ENCODE results near the gene SLC12A3. TPM values are rescaled to one million over a fixed set of nuclear protein-coding genes. Genes with fewer than 3 reads are reported as not detected.
"Not testable (repeated sequence)": the region's sequence is repeated elsewhere in the genome, so short reads cannot be mapped to it uniquely, and the experiment has no call there.

SLC12A3 gene
- total RNA-seq, 2 donors from 2014 or later, result not detected

- H3K9me3 ChIP-seq (ENCODE audit: control insufficient read depth, low read length, poor library complexity, severe bottlenecking), result no peaks in the 10 kb centered on the region
- DNase-seq (peak in 1 of 3 donors; percentile 18), ATAC-seq (peak; percentile 63)
- H3K27me3 Mint-ChIP-seq, result no peaks in the 10 kb centered on the region
- peak overlapping the region; percentile 57 for H3K27ac Mint-ChIP-seq
- no peak overlapping the region for H3K4me3 Mint-ChIP-seq
- peaks cover 19% of the 10 kb centered on the region for H3K4me1 Mint-ChIP-seq
- H3K36me3 Mint-ChIP-seq (ENCODE audit: low read depth), result no peaks in the 10 kb centered on the region
Observed at GRCh38 chr16:56866955-56867830, 2.2 kb downstream of the SLC12A3 start.

- Mint-ChIP-seq H3K27ac (no peak overlapping the region), H3K4me1 (peaks cover 12% of the 10 kb centered on the region), H3K27me3 (no peaks in the 10 kb centered on the region), H3K36me3 (ENCODE audit: low read depth) (no peaks in the 10 kb centered on the region), H3K4me3 (no peak overlapping the region)
- no peak for ATAC-seq
- DNase-seq, result no peak
- H3K9me3 ChIP-seq (ENCODE audit: control insufficient read depth, low read length, poor library complexity, severe bottlenecking), result no peaks in the 10 kb centered on the region
Observed at GRCh38 chr16:56868175-56868574, 3.2 kb downstream of the SLC12A3 start.

GRCh38 chr16:56868766-56869165 lies 3.8 kb downstream of the SLC12A3 start:
- not testable (repeated sequence) for H3K4me3 Mint-ChIP-seq; H3K36me3 Mint-ChIP-seq (ENCODE audit: low read depth); H3K27ac Mint-ChIP-seq; H3K27me3 Mint-ChIP-seq; ATAC-seq; H3K4me1 Mint-ChIP-seq; H3K9me3 ChIP-seq (ENCODE audit: control insufficient read depth, low read length, poor library complexity, severe bottlenecking); DNase-seq

- Mint-ChIP-seq H3K36me3 (ENCODE audit: low read depth) (no peaks in the 10 kb centered on the region), H3K4me3 (no peak overlapping the region), H3K27me3 (no peaks in the 10 kb centered on the region), H3K27ac (no peak overlapping the region), H3K4me1 (peaks cover 6% of the 10 kb centered on the region)
- no peak for DNase-seq
- H3K9me3 ChIP-seq (ENCODE audit: control insufficient read depth, low read length, poor library complexity, severe bottlenecking), result no peaks in the 10 kb centered on the region
- ATAC-seq, result no peak
Observed at GRCh38 chr16:56869513-56870275, 4.7 kb downstream of the SLC12A3 start.

GRCh38 chr16:56870276-56870888 lies 5.4 kb downstream of the SLC12A3 start:
- no peaks in the 10 kb centered on the region for H3K9me3 ChIP-seq (ENCODE audit: control insufficient read depth, low read length, poor library complexity, severe bottlenecking)
- H3K4me3 Mint-ChIP-seq, result no peak overlapping the region
- ATAC-seq (no peak), DNase-seq (no peak)
- H3K4me1 Mint-ChIP-seq, result peaks cover 6% of the 10 kb centered on the region
- no peak overlapping the region for H3K27ac Mint-ChIP-seq
- H3K27me3 Mint-ChIP-seq, result no peaks in the 10 kb centered on the region
- H3K36me3 Mint-ChIP-seq (ENCODE audit: low read depth), result no peaks in the 10 kb centered on the region

GRCh38 chr16:56871172-56871593 lies 6.2 kb downstream of the SLC12A3 start:
- H3K27ac Mint-ChIP-seq, result peak overlapping the region; percentile 21
- H3K9me3 ChIP-seq (ENCODE audit: control insufficient read depth, low read length, poor library complexity, severe bottlenecking), result no peaks in the 10 kb centered on the region
- no peak for ATAC-seq
- no peak for DNase-seq
- no peaks in the 10 kb centered on the region for H3K27me3 Mint-ChIP-seq
- H3K4me3 Mint-ChIP-seq, result no peak overlapping the region
- peaks cover 6% of the 10 kb centered on the region for H3K4me1 Mint-ChIP-seq
- no peaks in the 10 kb centered on the region for H3K36me3 Mint-ChIP-seq (ENCODE audit: low read depth)

GRCh38 chr16:56872863-56873391 lies 7.9 kb downstream of the SLC12A3 start:
- H3K36me3 Mint-ChIP-seq (ENCODE audit: low read depth), result no peaks in the 10 kb centered on the region
- no peak for ATAC-seq
- no peak overlapping the region for H3K4me3 Mint-ChIP-seq
- peaks cover 2% of the 10 kb centered on the region for H3K4me1 Mint-ChIP-seq
- H3K27ac Mint-ChIP-seq, result no peak overlapping the region
- no peaks in the 10 kb centered on the region for H3K9me3 ChIP-seq (ENCODE audit: control insufficient read depth, low read length, poor library complexity, severe bottlenecking)
- H3K27me3 Mint-ChIP-seq, result no peaks in the 10 kb centered on the region
- DNase-seq, result no peak

- no peak for ATAC-seq
- no peak overlapping the region for H3K27ac Mint-ChIP-seq
- H3K27me3 Mint-ChIP-seq, result no peaks in the 10 kb centered on the region
- no peaks in the 10 kb centered on the region for H3K9me3 ChIP-seq (ENCODE audit: control insufficient read depth, low read length, poor library complexity, severe bottlenecking)
- DNase-seq, result no peak
- no peak overlapping the region for H3K4me3 Mint-ChIP-seq
- H3K36me3 Mint-ChIP-seq (ENCODE audit: low read depth), result no peaks in the 10 kb centered on the region
- H3K4me1 Mint-ChIP-seq, result peaks cover 2% of the 10 kb centered on the region
Observed at GRCh38 chr16:56874800-56875199, 9.8 kb downstream of the SLC12A3 start.

- Mint-ChIP-seq H3K4me3 (no peak overlapping the region), H3K36me3 (ENCODE audit: low read depth) (no peaks in the 10 kb centered on the region), H3K27ac (no peak overlapping the region), H3K27me3 (no peaks in the 10 kb centered on the region), H3K4me1 (peaks cover 2% of the 10 kb centered on the region)
- DNase-seq (no peak), ATAC-seq (no peak)
- no peaks in the 10 kb centered on the region for H3K9me3 ChIP-seq (ENCODE audit: control insufficient read depth, low read length, poor library complexity, severe bottlenecking)
Observed at GRCh38 chr16:56876048-56876447, 11.0 kb downstream of the SLC12A3 start.

GRCh38 chr16:56877486-56878182 lies 12.6 kb downstream of the SLC12A3 start:
- ATAC-seq (no peak), DNase-seq (no peak)
- H3K9me3 ChIP-seq (ENCODE audit: control insufficient read depth, low read length, poor library complexity, severe bottlenecking), result no peaks in the 10 kb centered on the region
- Mint-ChIP-seq H3K4me3 (no peak overlapping the region), H3K27me3 (no peaks in the 10 kb centered on the region), H3K4me1 (peaks cover 2% of the 10 kb centered on the region), H3K27ac (no peak overlapping the region), H3K36me3 (ENCODE audit: low read depth) (no peaks in the 10 kb centered on the region)

- ATAC-seq, result no peak
- Mint-ChIP-seq H3K27me3 (no peaks in the 10 kb centered on the region), H3K4me3 (no peak overlapping the region), H3K36me3 (ENCODE audit: low read depth) (no peaks in the 10 kb centered on the region), H3K27ac (no peak overlapping the region), H3K4me1 (no peaks in the 10 kb centered on the region)
- no peak for DNase-seq
- no peaks in the 10 kb centered on the region for H3K9me3 ChIP-seq (ENCODE audit: control insufficient read depth, low read length, poor library complexity, severe bottlenecking)
Observed at GRCh38 chr16:56878282-56878854, 13.4 kb downstream of the SLC12A3 start.

- ATAC-seq (no peak), DNase-seq (no peak)
- no peak overlapping the region for H3K4me3 Mint-ChIP-seq
- no peak overlapping the region for H3K27ac Mint-ChIP-seq
- no peaks in the 10 kb centered on the region for H3K9me3 ChIP-seq (ENCODE audit: control insufficient read depth, low read length, poor library complexity, severe bottlenecking)
- H3K36me3 Mint-ChIP-seq (ENCODE audit: low read depth), result no peaks in the 10 kb centered on the region
- no peaks in the 10 kb centered on the region for H3K27me3 Mint-ChIP-seq
- H3K4me1 Mint-ChIP-seq, result no peaks in the 10 kb centered on the region
Observed at GRCh38 chr16:56879276-56879675, 14.3 kb downstream of the SLC12A3 start.

All from T-helper 17 cell (primary cell).